ENCODE data around the gene ADAM11. TPM values are rescaled to one million over a fixed set of nuclear protein-coding genes. Genes with fewer than 3 reads are reported as not detected.

The ADAM11 gene
- total RNA-seq, 1 experiment from 2014 or later, result 1.3 TPM

DNA sequence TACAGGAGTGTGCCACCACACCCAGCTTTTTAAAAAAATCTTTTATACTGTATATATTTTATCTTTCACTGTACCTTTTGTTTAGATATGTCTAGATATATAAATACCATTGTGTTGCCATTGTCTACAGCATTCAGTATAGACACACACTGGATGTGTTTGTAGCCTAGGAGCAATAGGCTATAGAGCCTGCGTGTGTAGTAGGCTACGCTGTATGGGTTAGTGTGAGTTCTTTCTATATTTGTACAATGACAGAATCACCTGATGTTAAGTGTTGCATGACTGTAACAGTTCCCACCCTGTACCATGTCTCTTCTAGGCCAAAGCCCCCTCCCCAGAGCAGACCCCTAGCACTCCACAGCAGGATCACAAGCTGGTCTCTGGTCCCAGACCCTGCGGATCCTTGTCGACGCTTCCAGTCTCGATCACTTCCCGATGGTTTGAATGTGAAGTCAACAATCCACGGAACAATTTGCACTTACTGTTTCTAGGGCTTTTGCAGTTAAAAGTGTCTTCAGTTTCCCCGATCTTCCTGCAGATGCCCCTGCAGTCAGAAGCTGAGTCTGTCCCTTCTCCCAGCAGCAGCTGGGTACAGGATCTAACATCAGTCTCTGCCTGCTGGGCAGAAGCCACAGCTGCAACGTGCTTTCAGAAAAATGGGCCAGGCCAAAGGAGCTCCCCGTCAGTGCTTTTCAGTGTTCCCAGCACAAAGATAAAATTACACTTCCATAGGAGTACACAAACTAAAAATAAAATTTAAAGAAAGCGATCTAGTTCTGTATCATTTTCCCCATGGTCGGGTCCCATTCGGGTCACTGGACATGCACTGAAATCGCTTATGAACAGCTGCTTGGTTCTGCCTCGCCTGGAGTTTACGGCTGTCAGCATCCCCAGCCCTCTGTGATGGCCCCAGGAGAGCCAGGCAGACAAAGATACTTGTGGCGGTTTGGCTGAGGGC lies 35.4 kb downstream of the ADAM11 start:
- H3K36me3 ChIP-seq (ENCODE audit: insufficient read depth, low read length), result no peaks in the 10 kb centered on the region
- no peak overlapping the region for H2AFZ ChIP-seq (ENCODE audit: low read length)
- no peaks in the 10 kb centered on the region for H3K79me2 ChIP-seq (ENCODE audit: low read length)
- no peak overlapping the region for H3K4me3 ChIP-seq (ENCODE audit: low read length)
- no peaks in the 10 kb centered on the region for H4K20me1 ChIP-seq (ENCODE audit: insufficient read depth, low read depth, low read length)
- no peak overlapping the region for H3K9ac ChIP-seq (ENCODE audit: low read length)
- no peak overlapping the region for H3K4me2 ChIP-seq (ENCODE audit: low read depth, low read length, poor library complexity, severe bottlenecking)
- H3K4me1 ChIP-seq (ENCODE audit: low read length), result no peaks in the 10 kb centered on the region
- H3K9me3 ChIP-seq (ENCODE audit: low read length), result no peaks in the 10 kb centered on the region
- H3K27me3 ChIP-seq (ENCODE audit: low read length), result no peaks in the 10 kb centered on the region
- H3K9me2 ChIP-seq (replicated peaks; ENCODE audit: insufficient read depth, low read length), result no peaks in the 10 kb centered on the region
- DNase-seq, result no peak
- no peak overlapping the region for H3K27ac ChIP-seq (ENCODE audit: low read length)

DNA sequence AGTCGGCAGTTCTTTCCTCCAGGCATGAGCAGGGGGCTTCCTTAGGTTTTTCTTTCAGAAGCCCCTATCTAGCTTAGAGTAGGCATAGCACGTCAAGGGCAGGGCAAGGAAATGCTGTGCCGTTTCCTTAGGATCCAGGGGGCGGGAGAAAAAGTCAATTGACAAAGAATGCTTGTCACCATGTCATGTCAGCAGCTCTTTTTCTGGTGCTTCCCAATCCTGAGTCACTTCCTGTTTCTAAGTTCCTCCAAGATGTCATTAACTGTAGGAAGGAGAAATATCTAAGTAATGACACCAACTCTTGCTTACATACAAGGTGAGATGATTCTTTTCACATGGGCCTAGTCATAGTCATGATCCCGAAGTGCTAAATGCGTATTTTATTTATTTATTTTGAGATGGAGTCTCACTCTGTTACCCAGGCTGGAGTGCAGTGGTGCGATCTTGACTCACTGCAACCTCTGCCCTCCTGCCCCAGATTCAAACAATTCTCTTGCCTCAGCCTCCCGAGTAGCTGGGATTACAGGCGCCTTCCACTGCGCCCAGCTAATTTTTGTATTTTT lies 36.1 kb downstream of the ADAM11 start:
- DNase-seq, result no peak
- Histone ChIP-seq H3K9me3 (ENCODE audit: low read length) (no peaks in the 10 kb centered on the region), H3K9ac (ENCODE audit: low read length) (no peak overlapping the region), H3K79me2 (ENCODE audit: low read length) (no peaks in the 10 kb centered on the region), H3K27me3 (ENCODE audit: low read length) (no peaks in the 10 kb centered on the region), H3K4me2 (ENCODE audit: low read depth, low read length, poor library complexity, severe bottlenecking) (no peak overlapping the region), H3K9me2 (replicated peaks; ENCODE audit: insufficient read depth, low read length) (no peaks in the 10 kb centered on the region), H3K4me1 (ENCODE audit: low read length) (no peaks in the 10 kb centered on the region), H3K36me3 (ENCODE audit: insufficient read depth, low read length) (no peaks in the 10 kb centered on the region), H2AFZ (ENCODE audit: low read length) (no peak overlapping the region), H3K4me3 (ENCODE audit: low read length) (no peak overlapping the region), H3K27ac (ENCODE audit: low read length) (no peak overlapping the region), H4K20me1 (ENCODE audit: insufficient read depth, low read depth, low read length) (no peaks in the 10 kb centered on the region)

GRCh38 chr17:44795421-44795820 lies 36.6 kb downstream of the ADAM11 start:
- H3K9me3 ChIP-seq (ENCODE audit: low read length), result no peaks in the 10 kb centered on the region
- no peak overlapping the region for H3K9ac ChIP-seq (ENCODE audit: low read length)
- no peaks in the 10 kb centered on the region for H3K36me3 ChIP-seq (ENCODE audit: insufficient read depth, low read length)
- H4K20me1 ChIP-seq (ENCODE audit: insufficient read depth, low read depth, low read length), result no peaks in the 10 kb centered on the region
- H3K9me2 ChIP-seq (replicated peaks; ENCODE audit: insufficient read depth, low read length), result no peaks in the 10 kb centered on the region
- no peaks in the 10 kb centered on the region for H3K4me1 ChIP-seq (ENCODE audit: low read length)
- no peaks in the 10 kb centered on the region for H3K79me2 ChIP-seq (ENCODE audit: low read length)
- no peak overlapping the region for H3K4me2 ChIP-seq (ENCODE audit: low read depth, low read length, poor library complexity, severe bottlenecking)
- H3K4me3 ChIP-seq (ENCODE audit: low read length), result no peak overlapping the region
- H2AFZ ChIP-seq (ENCODE audit: low read length), result no peak overlapping the region
- H3K27ac ChIP-seq (ENCODE audit: low read length), result no peak overlapping the region
- no peaks in the 10 kb centered on the region for H3K27me3 ChIP-seq (ENCODE audit: low read length)
- no peak for DNase-seq

GRCh38 chr17:44795928-44796327 lies 37.1 kb downstream of the ADAM11 start:
- H3K9ac ChIP-seq (ENCODE audit: low read length), result no peak overlapping the region
- H3K9me2 ChIP-seq (replicated peaks; ENCODE audit: insufficient read depth, low read length), result no peaks in the 10 kb centered on the region
- no peaks in the 10 kb centered on the region for H3K4me1 ChIP-seq (ENCODE audit: low read length)
- no peaks in the 10 kb centered on the region for H3K27me3 ChIP-seq (ENCODE audit: low read length)
- H2AFZ ChIP-seq (ENCODE audit: low read length), result no peak overlapping the region
- no peak overlapping the region for H3K27ac ChIP-seq (ENCODE audit: low read length)
- H3K4me2 ChIP-seq (ENCODE audit: low read depth, low read length, poor library complexity, severe bottlenecking), result no peak overlapping the region
- H4K20me1 ChIP-seq (ENCODE audit: insufficient read depth, low read depth, low read length), result no peaks in the 10 kb centered on the region
- no peak overlapping the region for H3K4me3 ChIP-seq (ENCODE audit: low read length)
- no peaks in the 10 kb centered on the region for H3K79me2 ChIP-seq (ENCODE audit: low read length)
- no peaks in the 10 kb centered on the region for H3K9me3 ChIP-seq (ENCODE audit: low read length)
- H3K36me3 ChIP-seq (ENCODE audit: insufficient read depth, low read length), result no peaks in the 10 kb centered on the region
- DNase-seq, result no peak

GRCh38 chr17:44796731-44797130 lies 37.9 kb downstream of the ADAM11 start:
- H3K27ac ChIP-seq (ENCODE audit: low read length), result no peak overlapping the region
- H3K27me3 ChIP-seq (ENCODE audit: low read length), result no peaks in the 10 kb centered on the region
- H3K4me2 ChIP-seq (ENCODE audit: low read depth, low read length, poor library complexity, severe bottlenecking), result no peak overlapping the region
- H3K9ac ChIP-seq (ENCODE audit: low read length), result no peak overlapping the region
- H3K9me2 ChIP-seq (replicated peaks; ENCODE audit: insufficient read depth, low read length), result no peaks in the 10 kb centered on the region
- H3K9me3 ChIP-seq (ENCODE audit: low read length), result no peaks in the 10 kb centered on the region
- H4K20me1 ChIP-seq (ENCODE audit: insufficient read depth, low read depth, low read length), result no peaks in the 10 kb centered on the region
- no peak overlapping the region for H2AFZ ChIP-seq (ENCODE audit: low read length)
- no peak overlapping the region for H3K4me3 ChIP-seq (ENCODE audit: low read length)
- no peaks in the 10 kb centered on the region for H3K79me2 ChIP-seq (ENCODE audit: low read length)
- H3K36me3 ChIP-seq (ENCODE audit: insufficient read depth, low read length), result no peaks in the 10 kb centered on the region
- no peaks in the 10 kb centered on the region for H3K4me1 ChIP-seq (ENCODE audit: low read length)
- no peak for DNase-seq

DNA sequence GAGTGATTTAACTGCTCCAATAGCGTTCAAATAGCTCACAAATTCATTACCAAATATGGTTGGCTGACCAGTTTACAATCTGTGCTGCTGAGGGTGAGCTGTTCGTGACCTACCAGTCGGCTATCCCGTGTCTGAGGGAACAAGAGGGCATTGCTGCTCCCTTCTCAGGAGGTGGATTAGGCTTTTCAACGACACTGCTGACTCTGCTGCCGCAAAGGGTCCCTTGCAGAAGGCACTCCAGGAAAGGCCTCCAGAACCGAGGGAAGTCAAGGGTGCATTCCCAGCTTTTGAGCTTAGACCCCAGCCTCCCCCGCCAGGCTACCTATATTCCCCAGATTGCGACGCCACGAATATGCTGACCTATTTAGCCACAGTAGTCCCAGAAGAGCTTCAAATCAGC lies 39.0 kb downstream of the ADAM11 start:
- DNase-seq, result no peak
- Histone ChIP-seq H3K79me2 (ENCODE audit: low read length) (no peaks in the 10 kb centered on the region), H3K4me1 (ENCODE audit: low read length) (no peaks in the 10 kb centered on the region), H3K9ac (ENCODE audit: low read length) (no peak overlapping the region), H3K27ac (ENCODE audit: low read length) (no peak overlapping the region), H3K4me2 (ENCODE audit: low read depth, low read length, poor library complexity, severe bottlenecking) (no peak overlapping the region), H3K36me3 (ENCODE audit: insufficient read depth, low read length) (no peaks in the 10 kb centered on the region), H4K20me1 (ENCODE audit: insufficient read depth, low read depth, low read length) (no peaks in the 10 kb centered on the region), H3K9me3 (ENCODE audit: low read length) (no peaks in the 10 kb centered on the region), H3K4me3 (ENCODE audit: low read length) (no peak overlapping the region), H3K27me3 (ENCODE audit: low read length) (no peaks in the 10 kb centered on the region), H2AFZ (ENCODE audit: low read length) (no peak overlapping the region), H3K9me2 (replicated peaks; ENCODE audit: insufficient read depth, low read length) (no peaks in the 10 kb centered on the region)

DNA sequence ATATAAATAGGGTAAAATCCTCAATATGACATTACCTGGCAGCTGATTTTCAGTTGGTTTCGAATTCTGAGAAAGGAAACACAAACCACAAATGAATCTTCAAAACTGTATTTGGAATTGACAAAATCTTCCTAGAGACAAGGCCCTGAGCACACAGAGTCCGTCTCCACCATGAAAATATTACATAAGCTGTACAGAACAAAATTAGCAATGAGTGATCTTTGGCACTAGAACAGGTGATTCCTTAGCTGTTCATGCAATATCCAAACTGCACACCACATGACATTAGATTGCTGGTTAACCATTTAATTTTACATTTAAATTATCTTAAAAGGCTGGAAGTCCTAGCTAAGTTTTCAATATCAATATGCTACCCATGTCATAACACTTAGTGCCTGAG lies 39.6 kb downstream of the ADAM11 start:
- H3K9me3 ChIP-seq (ENCODE audit: low read length), result no peaks in the 10 kb centered on the region
- no peaks in the 10 kb centered on the region for H3K79me2 ChIP-seq (ENCODE audit: low read length)
- H3K4me3 ChIP-seq (ENCODE audit: low read length), result no peak overlapping the region
- no peaks in the 10 kb centered on the region for H3K4me1 ChIP-seq (ENCODE audit: low read length)
- no peaks in the 10 kb centered on the region for H4K20me1 ChIP-seq (ENCODE audit: insufficient read depth, low read depth, low read length)
- no peaks in the 10 kb centered on the region for H3K36me3 ChIP-seq (ENCODE audit: insufficient read depth, low read length)
- no peaks in the 10 kb centered on the region for H3K9me2 ChIP-seq (replicated peaks; ENCODE audit: insufficient read depth, low read length)
- no peaks in the 10 kb centered on the region for H3K27me3 ChIP-seq (ENCODE audit: low read length)
- H3K9ac ChIP-seq (ENCODE audit: low read length), result no peak overlapping the region
- DNase-seq, result no peak
- no peak overlapping the region for H2AFZ ChIP-seq (ENCODE audit: low read length)
- H3K27ac ChIP-seq (ENCODE audit: low read length), result no peak overlapping the region
- no peak overlapping the region for H3K4me2 ChIP-seq (ENCODE audit: low read depth, low read length, poor library complexity, severe bottlenecking)

DNA sequence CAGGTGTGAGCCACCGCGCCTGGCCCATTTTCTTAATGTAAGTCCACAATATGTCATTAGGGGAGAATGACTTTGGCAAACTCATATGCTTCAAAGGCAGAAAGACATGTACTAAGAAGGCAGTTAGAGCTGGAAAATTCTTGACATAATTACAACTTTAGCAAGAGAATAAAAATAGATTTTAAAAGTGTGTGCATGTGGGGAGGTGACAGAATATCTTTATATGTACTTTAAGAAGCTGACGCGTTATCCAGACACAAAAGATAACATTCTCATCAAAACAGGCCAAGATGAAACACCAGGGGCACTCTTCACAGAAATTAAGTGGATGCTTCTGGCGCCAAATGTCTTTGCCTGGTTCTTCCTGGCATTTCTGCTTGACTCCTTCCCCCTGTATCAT lies 43.1 kb downstream of the ADAM11 start:
- no peaks in the 10 kb centered on the region for H3K9me2 ChIP-seq (replicated peaks; ENCODE audit: insufficient read depth, low read length)
- H3K27ac ChIP-seq (ENCODE audit: low read length), result no peak overlapping the region
- H3K4me3 ChIP-seq (ENCODE audit: low read length), result no peak overlapping the region
- no peaks in the 10 kb centered on the region for H4K20me1 ChIP-seq (ENCODE audit: insufficient read depth, low read depth, low read length)
- DNase-seq, result no peak
- no peaks in the 10 kb centered on the region for H3K9me3 ChIP-seq (ENCODE audit: low read length)
- H3K9ac ChIP-seq (ENCODE audit: low read length), result no peak overlapping the region
- no peaks in the 10 kb centered on the region for H3K27me3 ChIP-seq (ENCODE audit: low read length)
- H3K4me1 ChIP-seq (ENCODE audit: low read length), result no peaks in the 10 kb centered on the region
- H3K79me2 ChIP-seq (ENCODE audit: low read length), result no peaks in the 10 kb centered on the region
- no peak overlapping the region for H2AFZ ChIP-seq (ENCODE audit: low read length)
- H3K4me2 ChIP-seq (ENCODE audit: low read depth, low read length, poor library complexity, severe bottlenecking), result no peak overlapping the region
- no peaks in the 10 kb centered on the region for H3K36me3 ChIP-seq (ENCODE audit: insufficient read depth, low read length)
